GM18873 (cell line): ENCODE measurements around the gene AHDC1.

Experiments used
- ATAC-seq: cut with Tn5 transposase; IDR thresholded peaks from one replicate; pipeline ENCODE4 v1.9.1; 2021; ENCODE audit warnings: mild to moderate bottlenecking, moderate library complexity, moderate number of reproducible peaks; ENCODE audit not compliant: unreplicated experiment, low FRiP score

AHDC1 gene

GRCh38 chr1:27600498-27601175 is 3.3 kb downstream of the AHDC1 start:
- no peak for ATAC-seq

- no peak for ATAC-seq
Observed at GRCh38 chr1:27599605-27600497, 4.1 kb downstream of the AHDC1 start.

GRCh38 chr1:27598902-27599528 is 4.9 kb downstream of the AHDC1 start:
- ATAC-seq: no peak

GRCh38 chr1:27598295-27598687 is 5.7 kb downstream of the AHDC1 start:
- ATAC-seq: no peak

GRCh38 chr1:27597516-27598294 is 6.2 kb downstream of the AHDC1 start:
- no peak for ATAC-seq

- ATAC-seq: no peak
Observed at GRCh38 chr1:27596986-27597385, 7.0 kb downstream of the AHDC1 start.

GRCh38 chr1:27596261-27596660 is 7.7 kb downstream of the AHDC1 start:
- ATAC-seq: no peak

GRCh38 chr1:27595597-27595996 is 8.3 kb downstream of the AHDC1 start:
- no peak for ATAC-seq

GRCh38 chr1:27594564-27595510 is 9.1 kb downstream of the AHDC1 start:
- ATAC-seq: no peak

- no peak for ATAC-seq
Observed at GRCh38 chr1:27593678-27594563, 10.0 kb downstream of the AHDC1 start.

- ATAC-seq: no peak
Observed at GRCh38 chr1:27592931-27593677, 10.8 kb downstream of the AHDC1 start.

GRCh38 chr1:27592232-27592930 is 11.6 kb downstream of the AHDC1 start:
- no peak for ATAC-seq

GRCh38 chr1:27591622-27592021 is 12.3 kb downstream of the AHDC1 start:
- ATAC-seq: no peak

GRCh38 chr1:27590917-27591508 is 12.9 kb downstream of the AHDC1 start:
- ATAC-seq: no peak

GRCh38 chr1:27589841-27590426 is 14.0 kb downstream of the AHDC1 start:
- no peak for ATAC-seq

- ATAC-seq: no peak
Observed at GRCh38 chr1:27589441-27589840, 14.5 kb downstream of the AHDC1 start.
